NCI-H2196 (cell line): Measurements from ENCODE around the gene MACROD1.
"Not testable (repeated sequence)": the region's sequence is repeated elsewhere in the genome, so short reads cannot be mapped to it uniquely, and the experiment has no call there.

Source experiments
- DNase-seq: peaks from one replicate; lab custom pipeline; 2025; ENCODE audit not compliant: unreplicated experiment; lab: John Stamatoyannopoulos, UW

Gene MACROD1

DNA sequence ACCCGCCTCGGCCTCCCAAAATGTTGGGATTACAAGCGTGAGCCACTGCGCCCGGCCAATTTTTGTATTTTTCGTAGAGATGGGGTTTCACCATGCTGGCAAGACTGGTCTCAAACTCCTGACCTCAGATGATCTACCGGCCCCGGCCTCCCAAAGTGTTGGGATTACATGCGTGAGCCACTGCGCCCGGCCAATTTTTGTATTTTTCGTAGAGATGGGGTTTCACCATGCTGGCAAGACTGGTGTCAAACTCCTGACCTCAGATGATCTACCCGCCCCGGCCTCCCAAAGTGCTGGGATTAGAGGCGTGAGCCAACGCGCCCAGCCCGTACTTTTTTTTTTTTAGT is 192.0 kb downstream of the MACROD1 start:
- not testable (repeated sequence) for DNase-seq

DNA sequence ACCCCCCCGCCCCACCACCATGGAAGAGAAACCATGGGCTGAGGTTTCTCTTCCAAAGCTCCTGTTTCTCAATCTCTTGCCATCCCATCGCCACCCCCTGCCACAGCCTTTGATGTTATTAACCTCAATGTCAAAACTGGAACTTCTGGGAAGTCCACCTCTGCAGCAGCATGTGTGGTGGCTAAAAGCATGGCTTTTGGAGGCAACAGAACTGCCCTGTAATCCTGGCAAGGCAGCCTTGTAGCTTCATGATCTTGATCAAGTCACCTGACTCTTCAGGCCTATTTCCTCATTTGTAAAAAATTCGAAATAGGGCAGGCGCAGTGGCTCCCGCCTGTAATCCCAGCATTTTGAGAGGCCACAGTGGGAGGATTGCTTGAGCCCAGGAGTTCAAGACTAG is 195.0 kb downstream of the MACROD1 start:
- no peak for DNase-seq

DNA sequence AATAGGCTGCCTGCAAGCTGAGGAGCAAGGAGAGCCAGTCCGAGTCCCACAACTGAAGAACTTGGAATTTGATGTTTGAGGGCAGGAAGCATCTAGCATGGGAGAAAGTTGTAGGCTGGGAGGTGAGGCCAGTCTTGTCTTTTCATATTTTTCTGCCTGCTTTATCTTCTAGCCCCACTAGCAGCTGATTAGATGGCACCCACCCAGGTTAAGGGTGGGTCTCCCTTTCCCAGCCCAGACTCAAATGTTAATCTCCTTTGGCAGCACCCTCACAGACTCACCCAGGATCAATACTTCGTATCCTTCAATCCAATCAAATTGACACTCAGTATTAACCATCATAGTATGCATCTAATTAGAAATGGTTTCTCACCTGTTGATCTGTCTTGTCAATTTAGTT is 196.5 kb downstream of the MACROD1 start:
- no peak for DNase-seq

DNA sequence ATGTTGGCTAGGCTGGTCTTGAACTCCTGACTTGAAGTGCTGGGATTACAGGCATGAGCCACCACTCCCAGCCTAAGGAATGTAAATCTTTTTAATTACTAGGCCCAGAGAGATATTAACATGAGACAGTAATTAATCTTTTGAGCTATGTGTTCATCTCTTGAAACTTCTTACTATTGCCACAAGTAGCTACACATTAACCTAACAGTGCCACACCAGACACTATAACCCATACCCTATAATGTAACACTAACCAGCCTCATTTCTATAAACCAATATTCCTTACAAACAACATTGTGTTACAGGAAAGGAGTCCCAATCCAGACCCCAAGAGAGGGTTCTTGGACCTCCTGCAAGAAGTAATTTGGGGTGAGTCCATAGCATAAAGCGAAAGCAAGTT is 199.5 kb downstream of the MACROD1 start:
- DNase-seq = no peak

DNA sequence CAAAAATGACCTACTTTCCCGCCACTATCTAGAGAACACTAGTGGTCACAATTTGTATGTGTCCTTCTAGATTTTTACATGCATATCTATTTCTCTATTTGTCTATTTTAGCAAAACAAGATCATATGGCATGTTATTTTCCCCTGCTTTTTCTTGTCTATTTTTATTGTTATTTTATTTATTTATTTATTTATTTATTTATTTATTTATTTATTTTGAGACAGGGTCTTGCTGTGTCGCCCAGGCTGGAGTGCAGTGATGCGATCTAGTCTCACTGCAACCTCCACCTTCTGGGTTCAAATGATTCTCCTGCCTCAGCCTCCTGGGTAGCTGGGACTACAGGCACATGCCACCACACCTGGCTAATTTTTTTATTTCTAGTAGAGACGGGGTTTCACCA is 202.0 kb downstream of the MACROD1 start:
- DNase-seq = not testable (repeated sequence)

DNA sequence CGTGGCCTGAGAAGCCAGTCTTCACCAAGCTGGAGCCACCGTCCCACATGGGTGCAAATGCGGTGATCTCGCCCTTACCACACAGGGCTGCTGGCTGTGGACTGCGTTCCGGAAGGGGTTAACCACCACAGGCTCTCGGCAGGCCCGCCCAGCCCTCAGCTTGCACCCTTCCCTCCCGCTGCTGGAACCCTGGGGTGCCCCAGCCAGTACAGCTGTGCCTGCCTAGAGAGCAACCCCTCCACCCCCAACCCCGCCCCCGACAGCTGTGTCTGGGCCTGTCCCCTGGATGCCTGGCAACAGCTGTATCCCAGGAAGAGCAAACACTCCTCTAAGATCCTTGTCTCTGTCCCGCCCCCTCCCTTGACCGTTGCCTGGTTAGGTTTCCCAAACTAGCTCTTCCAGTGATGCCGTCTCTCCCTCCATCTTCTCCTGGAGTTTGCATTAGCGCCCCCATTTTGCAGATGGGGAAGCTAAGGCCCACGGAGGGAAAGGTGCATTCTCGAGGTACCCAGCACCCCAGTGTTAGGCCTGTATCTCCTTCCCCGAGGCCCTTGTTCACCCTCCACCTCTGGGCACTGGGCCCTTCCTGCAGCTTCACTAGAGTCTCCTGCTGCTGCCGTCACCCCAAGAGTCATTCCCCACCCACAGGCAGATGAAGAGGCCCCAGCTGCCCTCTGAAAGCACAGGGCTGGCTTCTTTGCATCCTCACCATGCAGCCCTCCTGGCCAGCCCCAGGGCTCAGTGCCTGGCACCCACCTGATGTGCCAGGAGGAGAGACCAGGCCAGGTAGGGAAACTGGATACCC is 204.1 kb downstream of the MACROD1 start:
- DNase-seq = peak; percentile 85

DNA sequence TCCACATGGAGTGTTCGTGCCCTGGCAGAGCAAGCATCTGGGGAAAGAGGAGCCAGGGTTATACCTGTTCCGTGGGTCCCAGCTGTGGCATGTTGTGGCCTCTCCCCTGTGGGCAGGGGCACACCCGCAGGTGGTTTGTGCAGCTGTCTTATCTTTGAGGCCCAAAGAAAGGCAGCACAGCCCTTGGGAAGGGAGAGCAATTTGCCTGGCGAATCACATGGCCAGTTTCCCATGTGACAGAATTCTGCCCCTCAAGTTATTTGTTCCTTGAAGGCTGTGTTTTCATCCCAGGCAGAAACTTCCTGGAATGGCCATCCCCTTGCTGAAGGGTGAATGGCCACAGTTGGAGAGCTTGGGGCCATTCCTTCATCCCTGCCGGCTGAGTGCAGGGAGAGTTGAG is 207.9 kb downstream of the MACROD1 start:
- no peak for DNase-seq

DNA sequence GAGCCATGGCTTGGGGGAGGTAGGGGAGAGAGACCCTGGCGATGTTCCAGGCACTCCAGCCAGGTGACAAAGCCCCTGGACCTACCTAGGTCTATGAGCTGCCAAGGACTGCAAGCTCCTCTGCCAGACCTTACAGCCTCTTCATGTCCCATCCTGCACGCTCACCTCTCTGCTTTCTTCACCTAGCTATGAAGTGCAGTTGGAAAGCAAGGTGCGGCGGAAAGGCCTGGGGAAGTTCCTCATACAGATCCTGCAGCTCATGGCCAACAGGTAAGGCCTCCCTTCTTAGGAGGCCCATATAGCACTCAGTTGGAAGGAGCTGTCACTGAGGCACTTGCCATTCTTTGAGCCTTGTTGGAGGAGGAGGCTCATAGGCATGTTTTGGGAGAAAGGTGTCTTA is 213.3 kb downstream of the MACROD1 start:
- no peak for DNase-seq

DNA sequence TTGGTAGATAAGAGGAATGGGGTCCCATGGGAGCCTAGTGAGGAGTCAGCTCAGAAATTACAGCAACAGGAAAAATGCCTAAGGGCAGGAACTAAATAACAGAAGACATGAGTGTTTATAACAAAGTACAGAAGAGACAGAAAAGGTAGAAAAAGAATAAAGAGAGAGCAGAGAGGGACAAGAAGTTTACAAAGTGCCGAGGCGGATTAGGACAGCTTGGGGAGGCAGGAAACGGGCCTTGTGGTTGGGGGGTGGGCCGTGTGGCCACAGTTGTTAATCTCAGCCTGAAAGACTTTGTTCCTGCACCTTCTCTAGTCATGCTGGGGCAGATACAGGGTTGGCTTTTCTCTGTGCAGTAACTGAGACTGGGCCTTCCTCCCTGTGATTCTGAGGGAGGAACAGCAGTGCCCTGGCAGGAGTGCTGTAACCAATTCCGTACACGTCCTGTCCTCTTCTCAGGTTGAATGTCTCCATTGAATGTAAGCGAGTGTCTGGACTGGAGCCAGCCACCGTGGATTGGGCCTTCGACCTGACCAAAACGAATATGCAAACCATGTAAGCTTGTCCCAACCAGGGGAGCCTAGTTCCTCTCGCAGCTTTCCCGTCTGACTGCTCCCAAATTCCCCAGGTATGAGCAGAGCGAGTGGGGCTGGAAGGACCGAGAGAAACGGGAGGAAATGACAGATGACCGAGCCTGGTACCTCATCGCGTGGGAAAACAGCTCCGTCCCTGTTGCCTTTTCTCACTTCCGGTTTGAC is 214.0 kb downstream of the MACROD1 start:
- DNase-seq = no peak
